ENCODE measurements around the gene GPR15.

The GPR15 gene

GRCh38 chr3:98525494-98525893, 6.3 kb upstream of the GPR15 start:
- TF ChIP-seq PATZ1 (CRISPR knock-in tag; IDR thresholded peaks at IDR 0.05; ENCODE audit: borderline replicate concordance): no peak
- no peak for TF ChIP-seq PPARA (CRISPR knock-in tag; IDR thresholded peaks at IDR 0.05; ENCODE audit: borderline replicate concordance)
- no peak for ATAC-seq

GRCh38 chr3:98528474-98529346, 3.1 kb upstream of the GPR15 start:
- no peak for ATAC-seq
- TF ChIP-seq BACH2 (CRISPR knock-in tag; IDR thresholded peaks at IDR 0.05; ENCODE audit: borderline replicate concordance) (no peak), TOX (CRISPR knock-in tag; IDR thresholded peaks at IDR 0.05; ENCODE audit: borderline replicate concordance) (no peak), CSDC2 (CRISPR knock-in tag; IDR thresholded peaks at IDR 0.05) (no peak), RARB (CRISPR knock-in tag; IDR thresholded peaks at IDR 0.05) (no peak), POU6F1 (CRISPR knock-in tag; IDR thresholded peaks at IDR 0.05; ENCODE audit: borderline replicate concordance, low read depth) (no peak), ZNF565 (CRISPR knock-in tag; conservative IDR thresholded peaks at IDR 0.05; ENCODE audit: low read depth) (no peak), ISL1 (CRISPR knock-in tag; IDR thresholded peaks at IDR 0.05) (no peak), CREB5 (CRISPR knock-in tag; IDR thresholded peaks at IDR 0.05; ENCODE audit: low read depth) (no peak), GLIS3 (CRISPR knock-in tag; IDR thresholded peaks at IDR 0.05) (no peak)

- ATAC-seq: no peak
- TF ChIP-seq POU6F1 (CRISPR knock-in tag; IDR thresholded peaks at IDR 0.05; ENCODE audit: borderline replicate concordance, low read depth) (no peak), CREB5 (CRISPR knock-in tag; IDR thresholded peaks at IDR 0.05; ENCODE audit: low read depth) (no peak), PATZ1 (CRISPR knock-in tag; IDR thresholded peaks at IDR 0.05; ENCODE audit: borderline replicate concordance) (no peak), ZNF70 (CRISPR knock-in tag; IDR thresholded peaks at IDR 0.05) (no peak), ESRRG (CRISPR knock-in tag; IDR thresholded peaks at IDR 0.05) (no peak), ARNTL (CRISPR knock-in tag; IDR thresholded peaks at IDR 0.05; ENCODE audit: borderline replicate concordance, low read depth) (no peak), ZFP30 (CRISPR knock-in tag; IDR thresholded peaks at IDR 0.05) (no peak), ISL1 (CRISPR knock-in tag; IDR thresholded peaks at IDR 0.05) (no peak), OSR1 (CRISPR knock-in tag; IDR thresholded peaks at IDR 0.05) (no peak), GLIS3 (CRISPR knock-in tag; IDR thresholded peaks at IDR 0.05) (no peak), ZNF565 (CRISPR knock-in tag; conservative IDR thresholded peaks at IDR 0.05; ENCODE audit: low read depth) (no peak), ZFP3 (CRISPR knock-in tag; IDR thresholded peaks at IDR 0.05) (no peak), TCF4 (CRISPR knock-in tag; IDR thresholded peaks at IDR 0.05; ENCODE audit: borderline replicate concordance) (no peak), BACH2 (CRISPR knock-in tag; IDR thresholded peaks at IDR 0.05; ENCODE audit: borderline replicate concordance) (no peak), TOX (CRISPR knock-in tag; IDR thresholded peaks at IDR 0.05; ENCODE audit: borderline replicate concordance) (no peak), RARB (CRISPR knock-in tag; IDR thresholded peaks at IDR 0.05) (no peak)
Observed at GRCh38 chr3:98529856-98530459, 1.8 kb upstream of the GPR15 start.
